ENCODE results near the gene GRM7. TPM values are rescaled to one million over a fixed set of nuclear protein-coding genes. Genes with fewer than 3 reads are reported as not detected.

The GRM7 gene
- total and polyA plus RNA-seq, 8 donors = 0.05 to 2.2 TPM; not detected in 6

GRCh38 chr3:7371693-7372572 is 511.0 kb downstream of the GRM7 start:
- Histone ChIP-seq H3K9me3 (no peaks in the 10 kb centered on the region), H3K4me1 (no peaks in the 10 kb centered on the region), H3K36me3 (no peaks in the 10 kb centered on the region), H3K4me3 (no peak overlapping the region), H3K27ac (no peak overlapping the region), H3K27me3 (no peaks in the 10 kb centered on the region)
- TF ChIP-seq POLR2AphosphoS5 (IDR thresholded peaks at IDR 0.05) (no peak), EP300 (IDR thresholded peaks at IDR 0.05) (no peak), CTCF (IDR thresholded peaks at IDR 0.05) (no peak), POLR2A (IDR thresholded peaks at IDR 0.05) (no peak)
- DNase-seq = no peak
- 44 to 63% (median 63%) methylated on average over 7 of the region's 7 CpGs for WGBS, 5 donors
- intact Hi-C loops (cut with DNase I; ENCODE audit: low total_unique reads) = no loop called here

- TF ChIP-seq POLR2A (IDR thresholded peaks at IDR 0.05) (no peak), EP300 (IDR thresholded peaks at IDR 0.05) (no peak), POLR2AphosphoS5 (IDR thresholded peaks at IDR 0.05) (no peak), CTCF (IDR thresholded peaks at IDR 0.05) (no peak)
- H3K36me3 ChIP-seq = no peaks in the 10 kb centered on the region
- no peak overlapping the region for H3K27ac ChIP-seq
- peaks cover 0 to 14% (median 3%) of the 10 kb centered on the region in 4 donors for H3K4me1 ChIP-seq
- intact Hi-C loops (cut with DNase I; ENCODE audit: low total_unique reads) = no loop called here
- no peak overlapping the region for H3K4me3 ChIP-seq
- 93 to 100% (median 96%) methylated on average over 2 of the region's 2 CpGs for WGBS, 5 donors
- DNase-seq = no peak
- H3K27me3 ChIP-seq = no peaks in the 10 kb centered on the region
- H3K9me3 ChIP-seq = no peaks in the 10 kb centered on the region
These were observed 516.2 kb downstream of the GRM7 start for GRCh38 chr3:7377103-7377502.

- peak in 1 of 2 donors; percentile 11 for DNase-seq
- Histone ChIP-seq H3K4me3 (no peak overlapping the region), H3K27me3 (no peaks in the 10 kb centered on the region), H3K36me3 (no peaks in the 10 kb centered on the region), H3K27ac (no peak overlapping the region), H3K9me3 (no peaks in the 10 kb centered on the region), H3K4me1 (peaks cover 6 to 33% (median 17%) of the 10 kb centered on the region in 4 donors)
- TF ChIP-seq POLR2AphosphoS5 (IDR thresholded peaks at IDR 0.05) = no peak
- TF ChIP-seq POLR2A (IDR thresholded peaks at IDR 0.05) = no peak
- no peak for TF ChIP-seq EP300 (IDR thresholded peaks at IDR 0.05)
- TF ChIP-seq CTCF (IDR thresholded peaks at IDR 0.05) = no peak
- intact Hi-C loops (cut with DNase I; ENCODE audit: low total_unique reads) = no loop called here
These were observed 520.8 kb downstream of the GRM7 start for GRCh38 chr3:7381741-7382140.

GRCh38 chr3:7382293-7383010 is 521.5 kb downstream of the GRM7 start:
- no peak for TF ChIP-seq POLR2A (IDR thresholded peaks at IDR 0.05)
- TF ChIP-seq POLR2AphosphoS5 (IDR thresholded peaks at IDR 0.05) = peak in 2 of 3 donors; percentile 36 to 70
- DNase-seq = peak in 1 of 2 donors; percentile 78
- Histone ChIP-seq H3K36me3 (no peaks in the 10 kb centered on the region), H3K4me3 (peak overlapping the region in 1 of 4 donors; percentile 2), H3K27ac (peak overlapping the region in 3 of 5 donors; percentile 45 to 59 (median 46)), H3K4me1 (peaks cover 6 to 33% (median 17%) of the 10 kb centered on the region in 4 donors), H3K9me3 (no peaks in the 10 kb centered on the region), H3K27me3 (no peaks in the 10 kb centered on the region)
- WGBS, 5 donors = 20 to 40% (median 29%) methylated on average over 2 of the region's 2 CpGs
- intact Hi-C loops (cut with DNase I; ENCODE audit: low total_unique reads) = no loop called here
